ENCODE results near the gene PCDHGA4. TPM values are rescaled to one million over a fixed set of nuclear protein-coding genes. Genes with fewer than 3 reads are reported as not detected.

Gene PCDHGA4
- polyA plus RNA-seq, 1 donor: 2.6 TPM

Other genes starting within 250 kb of the PCDHGA4 start
- gene PCDHB4, start 233.2 kb upstream of the PCDHGA4 start, polyA plus RNA-seq (ENCODE audit: insufficient read length): 1.9 TPM
- gene PCDHB5, start 219.8 kb upstream of the PCDHGA4 start, polyA plus RNA-seq (ENCODE audit: insufficient read length): 7.5 TPM
- gene PCDHB6, start 205.0 kb upstream of the PCDHGA4 start, polyA plus RNA-seq (ENCODE audit: insufficient read length): 3.5 TPM
- gene PCDHB7, start 182.4 kb upstream of the PCDHGA4 start, polyA plus RNA-seq (ENCODE audit: insufficient read length): 4.5 TPM
- gene PCDHB8, start 177.2 kb upstream of the PCDHGA4 start, polyA plus RNA-seq (ENCODE audit: insufficient read length): 2.6 TPM
- 8.1 TPM for gene PCDHB16, start 172.6 kb upstream of the PCDHGA4 start, polyA plus RNA-seq (ENCODE audit: insufficient read length)
- gene PCDHB9, start 167.9 kb upstream of the PCDHGA4 start, polyA plus RNA-seq (ENCODE audit: insufficient read length): 4.3 TPM
- 7.2 TPM for gene PCDHB10, start 162.7 kb upstream of the PCDHGA4 start, polyA plus RNA-seq (ENCODE audit: insufficient read length)
- gene PCDHB11, start 155.4 kb upstream of the PCDHGA4 start, polyA plus RNA-seq (ENCODE audit: insufficient read length): 4.4 TPM
- gene PCDHB12, start 146.3 kb upstream of the PCDHGA4 start, polyA plus RNA-seq (ENCODE audit: insufficient read length): 4.6 TPM
- gene PCDHB13, start 141.1 kb upstream of the PCDHGA4 start, polyA plus RNA-seq (ENCODE audit: insufficient read length): 9.3 TPM
- gene PCDHB14, start 131.7 kb upstream of the PCDHGA4 start, polyA plus RNA-seq (ENCODE audit: insufficient read length): 11.3 TPM
- 12.5 TPM for gene PCDHB15, start 109.6 kb upstream of the PCDHGA4 start, polyA plus RNA-seq (ENCODE audit: insufficient read length)
- 0.23 TPM for gene SLC25A2, start 51.0 kb upstream of the PCDHGA4 start, polyA plus RNA-seq (ENCODE audit: insufficient read length)
- gene TAF7, start 34.2 kb upstream of the PCDHGA4 start, polyA plus RNA-seq (ENCODE audit: insufficient read length): 154 TPM
- gene PCDHGA1, start 24.5 kb upstream of the PCDHGA4 start, polyA plus RNA-seq (ENCODE audit: insufficient read length): 1.1 TPM
- 6.8 TPM for gene PCDHGA2, start 16.3 kb upstream of the PCDHGA4 start, polyA plus RNA-seq (ENCODE audit: insufficient read length)
- 2.9 TPM for gene PCDHGA3, start 11.2 kb upstream of the PCDHGA4 start, polyA plus RNA-seq (ENCODE audit: insufficient read length)
- 1.9 TPM for gene PCDHGB1, start 4.9 kb upstream of the PCDHGA4 start, polyA plus RNA-seq (ENCODE audit: insufficient read length)
- gene PCDHGB2, start 5.0 kb downstream of the PCDHGA4 start, polyA plus RNA-seq (ENCODE audit: insufficient read length): 4.0 TPM
- gene PCDHGA5, start 9.1 kb downstream of the PCDHGA4 start, polyA plus RNA-seq (ENCODE audit: insufficient read length): 2.7 TPM
- gene PCDHGB3, start 15.2 kb downstream of the PCDHGA4 start, polyA plus RNA-seq (ENCODE audit: insufficient read length): 2.8 TPM
- 8.1 TPM for gene PCDHGA6, start 18.9 kb downstream of the PCDHGA4 start, polyA plus RNA-seq (ENCODE audit: insufficient read length)
- gene PCDHGA7, start 27.7 kb downstream of the PCDHGA4 start, polyA plus RNA-seq (ENCODE audit: insufficient read length): 2.2 TPM
- gene PCDHGB4, start 32.7 kb downstream of the PCDHGA4 start, polyA plus RNA-seq (ENCODE audit: insufficient read length): 7.6 TPM
- 0.60 TPM for gene PCDHGA8, start 37.6 kb downstream of the PCDHGA4 start, polyA plus RNA-seq (ENCODE audit: insufficient read length)
- gene PCDHGB5, start 42.9 kb downstream of the PCDHGA4 start, polyA plus RNA-seq (ENCODE audit: insufficient read length): 10.9 TPM
- 6.5 TPM for gene PCDHGA9, start 47.8 kb downstream of the PCDHGA4 start, polyA plus RNA-seq (ENCODE audit: insufficient read length)
- gene PCDHGB6, start 53.0 kb downstream of the PCDHGA4 start, polyA plus RNA-seq (ENCODE audit: insufficient read length): 7.3 TPM
- gene PCDHGA10, start 58.0 kb downstream of the PCDHGA4 start, polyA plus RNA-seq (ENCODE audit: insufficient read length): 3.7 TPM
- gene PCDHGB7, start 62.7 kb downstream of the PCDHGA4 start, polyA plus RNA-seq (ENCODE audit: insufficient read length): 17.3 TPM
- 5.1 TPM for gene PCDHGA11, start 66.0 kb downstream of the PCDHGA4 start, polyA plus RNA-seq (ENCODE audit: insufficient read length)
- 1.5 TPM for gene PCDHGA12, start 75.5 kb downstream of the PCDHGA4 start, polyA plus RNA-seq (ENCODE audit: insufficient read length)
- gene PCDHGC3, start 120.9 kb downstream of the PCDHGA4 start, polyA plus RNA-seq (ENCODE audit: insufficient read length): 99.2 TPM
- gene PCDHGC4, start 130.0 kb downstream of the PCDHGA4 start, polyA plus RNA-seq (ENCODE audit: insufficient read length): 4.4 TPM
- gene PCDHGC5, start 134.1 kb downstream of the PCDHGA4 start, polyA plus RNA-seq (ENCODE audit: insufficient read length): 0.81 TPM